HCT116 (cell line): Measurements from ENCODE around the gene POLN. TPM values are rescaled to one million over a fixed set of nuclear protein-coding genes. Genes with fewer than 3 reads are reported as not detected.

Source experiments
- ATAC-seq: fragments of 200-7000 bp; cut with Tn5 transposase; 2 replicates; pipeline ENCODE4 v1.9.1; 2020; ENCODE audit warnings: mild to moderate bottlenecking, moderate library complexity
- BruUV-seq: library from RNA; stranded (reverse); fragments of 400-500 nt; replicated peaks from 2 replicates; lab custom pipeline; 2021; lab: Mats Ljungman, UMichigan
- CTCF ChIA-PET: fragments of 300-600 bp; sonication (Branson Sonifier 250); formaldehyde crosslinking; loops from one replicate; lab custom pipeline; 2021; ENCODE audit warnings: antibody characterized with exemption; lab: Charles Lee
- POLR2A ChIA-PET: fragments of 300-600, 350-600 bp; sonication (Branson Sonifier 250); formaldehyde crosslinking; loops from one replicate; lab custom pipeline; 2021; ENCODE audit warnings: antibody characterized with exemption; lab: Charles Lee
- RAD21 ChIA-PET, 2 experiments: fragments of 300-600 bp; sonication (Branson Sonifier 250); formaldehyde crosslinking; loops; one replicate each; lab custom pipeline; 2023; ENCODE audit warnings: low total read pairs in 2 of 2; ENCODE audit not compliant: uncharacterized antibody in 2 of 2, unreplicated experiment in 2 of 2, low non-redundant PET in 1 of 2; lab: Charles Lee
- DNase-seq: peaks from one replicate; pipeline ENCODE4 v3.0.0-alpha.2; 2010; ENCODE audit warnings: low read depth, low spot score
- H2AFZ ChIP-seq: fragments of 200-600 bp; shearing (Covaris generic), sonication (generic); 2 replicates; pipeline ENCODE4 v1.6.1; 2017; ENCODE audit warnings: low read depth, mixed run types, mixed read lengths, antibody characterized with exemption, low read length; ENCODE audit not compliant: poor library complexity, severe bottlenecking
- H3K27ac ChIP-seq: 2 replicates; pipeline ENCODE4 v1.5.1; 2012; ENCODE audit warnings: low read depth, low read length
- H3K27me3 ChIP-seq: fragments of 200-600 bp; sonication (generic); 2 replicates; pipeline ENCODE4 v1.6.1; 2016; ENCODE audit warnings: mixed run types, low read length, mixed read lengths; ENCODE audit not compliant: insufficient read depth
- H3K36me3 ChIP-seq, 2 experiments: fragments of 200-500 bp in 1 of 2; fragments of 200-600 bp in 1 of 2; sonication (Bioruptor generic) in 1 of 2; sonication (generic) in 1 of 2; 2 replicates each; pipeline versions ENCODE4 v1.5.1 to v1.6.1; 2014 to 2016; ENCODE audit warnings: low read length in 2 of 2, inconsistent platforms in 1 of 2, mixed read lengths in 1 of 2, mixed run types in 1 of 2; ENCODE audit not compliant: insufficient read depth in 2 of 2, control insufficient read depth in 1 of 2
- H3K4me1 ChIP-seq, 2 experiments: fragments of 200-600 bp in 1 of 2; sonication (generic) in 1 of 2; 2 replicates each; pipeline versions ENCODE4 v1.5.1 to v1.6.1; 2012 to 2017; ENCODE audit warnings: low read length in 2 of 2, inconsistent platforms in 1 of 2, mild to moderate bottlenecking in 1 of 2, mixed read lengths in 1 of 2, mixed run types in 1 of 2, moderate library complexity in 1 of 2; ENCODE audit not compliant: insufficient read depth in 2 of 2, control insufficient read depth in 1 of 2
- H3K4me2 ChIP-seq: fragments of 200-600 bp; sonication (generic); 2 replicates; pipeline ENCODE4 v1.6.1; 2017; ENCODE audit warnings: mixed run types, low read length, mixed read lengths
- H3K4me3 ChIP-seq, 2 experiments: fragments of 200-600 bp in 1 of 2; sonication (generic) in 1 of 2; replicated peaks in 1 of 2; 2 replicates each; pipeline ENCODE4 v1.5.1; 2011 to 2016; ENCODE audit warnings: low read length in 2 of 2, control low read depth in 1 of 2, low read depth in 1 of 2, mild to moderate bottlenecking in 1 of 2, mixed read lengths in 1 of 2, mixed run types in 1 of 2
- H3K79me2 ChIP-seq: fragments of 200-600 bp; sonication (generic); 2 replicates; pipeline ENCODE4 v1.6.1; 2017; ENCODE audit warnings: mild to moderate bottlenecking, mixed run types, low read length, moderate library complexity, mixed read lengths; ENCODE audit not compliant: insufficient read depth
- H3K9ac ChIP-seq: fragments of 200-600 bp; sonication (generic); 2 replicates; pipeline ENCODE4 v1.6.1; 2016; ENCODE audit warnings: low read length, mixed read lengths
- H3K9me2 ChIP-seq: fragments of 200-600 bp; sonication (generic), shearing (Covaris generic); 2 replicates; pipeline ENCODE4 v1.6.1; 2017; ENCODE audit warnings: mixed run types, mild to moderate bottlenecking, moderate library complexity; ENCODE audit not compliant: insufficient read depth
- H3K9me3 ChIP-seq, 2 experiments: fragments of 200-500 bp in 1 of 2; fragments of 200-600 bp in 1 of 2; sonication (Bioruptor generic) in 1 of 2; sonication (generic) in 1 of 2; 2 replicates each; pipeline ENCODE4 v1.6.1; 2014 to 2017; ENCODE audit warnings: low read length in 2 of 2, mixed read lengths in 2 of 2, inconsistent platforms in 1 of 2, low read depth in 1 of 2, mild to moderate bottlenecking in 1 of 2, mixed run types in 1 of 2, moderate library complexity in 1 of 2; ENCODE audit not compliant: control insufficient read depth in 1 of 2, insufficient read depth in 1 of 2
- H4K20me1 ChIP-seq: fragments of 200-600 bp; sonication (generic), shearing (Covaris generic); 2 replicates; pipeline ENCODE4 v1.6.1; 2017; ENCODE audit warnings: mixed run types, mild to moderate bottlenecking, moderate library complexity; ENCODE audit not compliant: insufficient read depth
- ATF3 ChIP-seq: IDR thresholded peaks from 2 replicates; pipeline ENCODE4 v1.6.1; 2012
- CBX3 ChIP-seq: IDR thresholded peaks from 2 replicates; pipeline ENCODE4 v1.6.1; 2012; ENCODE audit warnings: low read depth
- CEBPB ChIP-seq: IDR thresholded peaks from 2 replicates; pipeline ENCODE4 v1.6.1; 2012; ENCODE audit warnings: low read depth
- ELF1 ChIP-seq: IDR thresholded peaks from 2 replicates; pipeline ENCODE4 v1.6.1; 2012; ENCODE audit warnings: low read depth, borderline replicate concordance
- JUND ChIP-seq: IDR thresholded peaks from 2 replicates; pipeline ENCODE4 v1.6.1; 2012
- MAX ChIP-seq: IDR thresholded peaks from 2 replicates; pipeline ENCODE4 v1.6.1; 2012
- POLR2A ChIP-seq: IDR thresholded peaks from 2 replicates; pipeline ENCODE4 v1.7.0; 2011; ENCODE audit warnings: borderline replicate concordance; ENCODE audit not compliant: insufficient read depth, insufficient read length; ENCODE audit errors: extremely low read depth
- POLR2AphosphoS5 ChIP-seq: IDR thresholded peaks from 2 replicates; pipeline ENCODE4 v1.6.1; 2011; ENCODE audit warnings: mild to moderate bottlenecking, low read depth, low read length, moderate library complexity
- RAD21 ChIP-seq: IDR thresholded peaks from 2 replicates; pipeline ENCODE4 v1.6.1; 2012; ENCODE audit warnings: low read depth, mild to moderate bottlenecking
- REST ChIP-seq: IDR thresholded peaks from 2 replicates; pipeline ENCODE4 v1.6.1; 2012; ENCODE audit warnings: low read depth
- SP1 ChIP-seq: IDR thresholded peaks from 2 replicates; pipeline ENCODE4 v1.6.1; 2012; ENCODE audit warnings: low read depth
- ZBTB33 ChIP-seq: IDR thresholded peaks from 2 replicates; pipeline ENCODE4 v1.6.1; 2011; ENCODE audit warnings: mild to moderate bottlenecking, low read length, moderate library complexity; ENCODE audit not compliant: insufficient replicate concordance; ENCODE audit errors: extremely low read depth
- ZFX ChIP-seq: fragments of 450-650 bp; IDR thresholded peaks from 2 replicates; pipeline ENCODE4 v1.6.1; 2017
- ZNF274 ChIP-seq: fragments of 200-500 bp; sonication (Bioruptor generic); IDR thresholded peaks from 2 replicates; pipeline ENCODE4 v1.6.1; 2014; ENCODE audit warnings: mild to moderate bottlenecking, low read depth, low read length, inconsistent platforms
- intact Hi-C: fragments of 100-400 bp; cut with micrococcal nuclease; formaldehyde crosslinking; loops from 2 replicates; pipeline ENCODE4 v1.10.0; 2022
- total RNA-seq: library from RNA; stranded (reverse); gene quantifications from one replicate; pipeline ENCODE4 v1.2.1, GENCODE V29; 2021; ENCODE audit not compliant: unreplicated experiment

Gene POLN
- total RNA-seq, 1 experiment from 2014 or later, result 3.1 TPM

- BruUV-seq, result no TSS peak
- no peaks in the 10 kb centered on the region; a peak in 1 of 4 replicates for H3K9me3 ChIP-seq
- POLR2A ChIA-PET, result no interaction called here
- H3K4me1 ChIP-seq, result peaks cover 5 to 24% of the 10 kb centered on the region in 2 experiments; a peak in 3 of 4 replicates
- no peak overlapping the region for H3K4me3 ChIP-seq
- TF ChIP-seq MAX (no peak), JUND (no peak), POLR2A (no peak), ZFX (no peak), CBX3 (no peak), REST (no peak), ZBTB33 (no peak), SP1 (no peak), ZNF274 (no peak), CEBPB (no peak), RAD21 (no peak), POLR2AphosphoS5 (no peak), ELF1 (no peak), ATF3 (no peak)
- TF ChIP-seq, all 23 proteins: peak for 0
- intact Hi-C loops, result no loop called here
- H3K9ac ChIP-seq, result no peak overlapping the region
- H3K9me2 ChIP-seq, result no peaks in the 10 kb centered on the region
- H3K27me3 ChIP-seq, result no peaks in the 10 kb centered on the region
- H3K36me3 ChIP-seq, result no peaks in the 10 kb centered on the region
- ATAC-seq (no peak), DNase-seq (no peak)
- no peak overlapping the region for H3K4me2 ChIP-seq
- H4K20me1 ChIP-seq, result no peaks in the 10 kb centered on the region
- no peaks in the 10 kb centered on the region for H3K79me2 ChIP-seq
- H2AFZ ChIP-seq, result no peak overlapping the region
- ChIA-PET CTCF (no interaction called here), RAD21 (no interaction called here)
- no peak overlapping the region for H3K27ac ChIP-seq
Observed at GRCh38 chr4:2049811-2050210, 192.1 kb downstream of the POLN start.
